ENCODE data around the gene PDZRN4.

Gene PDZRN4

DNA sequence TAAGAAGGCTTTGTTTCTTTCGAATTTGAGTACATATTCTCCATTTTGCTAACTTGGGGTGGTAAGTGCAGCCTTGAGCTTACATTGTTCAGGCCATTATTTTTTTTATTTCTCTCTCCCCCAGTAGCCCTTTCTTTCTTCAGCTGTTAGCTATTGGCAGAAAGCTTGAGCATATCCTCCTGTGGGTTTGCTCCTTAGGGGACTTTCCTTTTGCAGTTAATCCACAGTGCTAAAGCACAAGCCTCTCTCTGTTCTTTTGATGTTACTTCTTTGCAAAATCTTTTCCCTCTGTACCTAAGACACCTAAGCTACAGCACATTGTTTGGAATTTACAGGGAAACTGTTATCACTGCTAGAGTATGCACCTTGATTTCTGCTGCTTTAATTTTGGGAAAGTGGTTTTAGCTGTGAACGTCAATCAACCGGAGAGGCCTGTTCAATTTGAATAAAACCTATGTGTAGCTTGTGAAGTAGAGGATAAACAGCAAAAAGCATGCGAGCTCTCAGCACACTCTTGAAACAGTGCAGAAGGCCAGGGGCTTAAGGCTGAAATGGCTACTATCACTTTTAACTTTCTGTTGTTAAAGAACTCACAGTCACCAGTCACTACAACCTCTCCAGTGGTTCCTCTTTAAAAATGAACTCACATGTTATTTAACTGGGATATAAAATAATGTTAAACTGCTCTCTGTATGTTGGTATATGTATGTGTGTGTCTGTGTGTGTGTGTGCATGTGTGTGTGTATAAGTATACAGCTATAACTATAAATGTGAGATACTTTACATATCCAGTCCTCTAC, 139.2 kb downstream of the PDZRN4 start:
- no peak overlapping the region for H3K4me3 ChIP-seq (ENCODE audit: low read depth, low read length)
- DNase-seq (ENCODE audit: low read depth) = no peak

DNA sequence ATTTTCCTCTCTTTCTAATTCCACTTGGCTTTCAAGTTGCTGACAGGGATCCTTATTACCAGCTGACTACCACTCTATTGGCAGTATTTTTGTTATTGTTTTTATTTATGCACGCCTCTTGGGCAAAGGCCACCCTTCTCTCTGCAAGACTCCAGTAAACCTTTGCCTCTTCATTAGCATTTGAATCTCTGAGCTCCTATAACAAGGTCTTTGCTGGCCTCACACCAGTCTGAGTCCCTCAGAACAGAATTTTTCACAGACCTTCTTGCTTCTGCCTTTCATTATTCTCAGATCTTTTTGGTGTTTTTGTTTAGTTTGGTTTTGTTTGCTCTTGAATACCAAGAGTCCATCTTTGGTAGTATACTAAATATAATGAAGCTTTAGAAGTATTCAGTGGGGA, 145.9 kb downstream of the PDZRN4 start:
- no peak for DNase-seq (ENCODE audit: low read depth)
- no peak overlapping the region for H3K4me3 ChIP-seq (ENCODE audit: low read depth, low read length)
- TF ChIP-seq, protein P1, sequence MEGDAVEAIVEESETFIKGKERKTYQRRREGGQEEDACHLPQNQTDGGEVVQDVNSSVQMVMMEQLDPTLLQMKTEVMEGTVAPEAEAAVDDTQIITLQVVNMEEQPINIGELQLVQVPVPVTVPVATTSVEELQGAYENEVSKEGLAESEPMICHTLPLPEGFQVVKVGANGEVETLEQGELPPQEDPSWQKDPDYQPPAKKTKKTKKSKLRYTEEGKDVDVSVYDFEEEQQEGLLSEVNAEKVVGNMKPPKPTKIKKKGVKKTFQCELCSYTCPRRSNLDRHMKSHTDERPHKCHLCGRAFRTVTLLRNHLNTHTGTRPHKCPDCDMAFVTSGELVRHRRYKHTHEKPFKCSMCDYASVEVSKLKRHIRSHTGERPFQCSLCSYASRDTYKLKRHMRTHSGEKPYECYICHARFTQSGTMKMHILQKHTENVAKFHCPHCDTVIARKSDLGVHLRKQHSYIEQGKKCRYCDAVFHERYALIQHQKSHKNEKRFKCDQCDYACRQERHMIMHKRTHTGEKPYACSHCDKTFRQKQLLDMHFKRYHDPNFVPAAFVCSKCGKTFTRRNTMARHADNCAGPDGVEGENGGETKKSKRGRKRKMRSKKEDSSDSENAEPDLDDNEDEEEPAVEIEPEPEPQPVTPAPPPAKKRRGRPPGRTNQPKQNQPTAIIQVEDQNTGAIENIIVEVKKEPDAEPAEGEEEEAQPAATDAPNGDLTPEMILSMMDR (IDR thresholded peaks at IDR 0.05; ENCODE audit: low read depth, low read length, missing control alignments) = no peak

More for the DNA sequence above, 139.2 kb downstream of the PDZRN4 start:
- TF ChIP-seq, protein P1 (IDR thresholded peaks at IDR 0.05; ENCODE audit: low read depth, low read length, missing control alignments) = no peak

DNA sequence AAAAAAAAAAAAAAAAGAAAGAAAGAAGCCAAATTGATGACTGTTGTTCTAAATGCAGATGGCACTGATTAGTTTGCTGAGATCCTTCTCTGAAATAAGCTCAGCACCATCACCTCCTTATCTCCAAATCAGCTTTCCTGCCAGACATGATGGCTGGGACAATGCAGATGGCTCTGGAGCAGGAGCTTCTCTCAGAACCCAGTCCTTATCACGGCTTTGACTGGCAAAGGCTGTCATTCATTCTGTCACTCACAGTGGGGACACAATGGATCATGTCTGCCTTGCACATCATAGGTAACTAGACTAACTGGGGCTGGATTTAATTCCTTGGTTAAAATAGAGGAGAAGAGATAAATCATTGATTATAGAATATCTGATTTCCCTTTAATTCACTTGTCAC, 146.3 kb downstream of the PDZRN4 start:
- TF ChIP-seq, protein P1 (IDR thresholded peaks at IDR 0.05; ENCODE audit: low read depth, low read length, missing control alignments) = no peak
- no peak overlapping the region for H3K4me3 ChIP-seq (ENCODE audit: low read depth, low read length)
- DNase-seq (ENCODE audit: low read depth) = no peak

DNA sequence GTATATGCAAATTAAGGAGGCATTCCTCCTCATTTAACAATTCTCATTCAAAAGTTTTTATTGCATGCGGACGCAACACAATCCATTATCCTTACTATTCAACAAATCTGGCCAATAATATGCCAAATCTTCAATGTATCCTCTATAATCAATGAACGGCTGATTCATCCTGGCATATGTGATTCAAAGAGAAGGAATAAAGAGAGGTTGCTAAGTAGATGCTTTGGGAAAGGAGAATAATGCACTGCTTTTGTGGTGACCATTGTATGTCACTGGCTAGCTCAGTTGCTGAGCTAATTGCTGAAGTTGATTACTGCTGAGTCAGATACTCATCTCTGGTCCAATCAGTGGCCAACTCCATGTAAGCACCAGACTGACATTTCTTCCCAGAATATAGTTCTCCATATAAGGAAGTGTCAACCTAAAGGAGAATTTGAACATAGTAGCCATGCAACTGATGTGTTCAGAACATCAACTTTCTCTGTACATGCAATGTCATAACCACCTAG, 148.0 kb downstream of the PDZRN4 start:
- TF ChIP-seq, protein P1 (IDR thresholded peaks at IDR 0.05; ENCODE audit: low read depth, low read length, missing control alignments) = no peak
- no peak overlapping the region for H3K4me3 ChIP-seq (ENCODE audit: low read depth, low read length)
- DNase-seq (ENCODE audit: low read depth) = no peak

DNA sequence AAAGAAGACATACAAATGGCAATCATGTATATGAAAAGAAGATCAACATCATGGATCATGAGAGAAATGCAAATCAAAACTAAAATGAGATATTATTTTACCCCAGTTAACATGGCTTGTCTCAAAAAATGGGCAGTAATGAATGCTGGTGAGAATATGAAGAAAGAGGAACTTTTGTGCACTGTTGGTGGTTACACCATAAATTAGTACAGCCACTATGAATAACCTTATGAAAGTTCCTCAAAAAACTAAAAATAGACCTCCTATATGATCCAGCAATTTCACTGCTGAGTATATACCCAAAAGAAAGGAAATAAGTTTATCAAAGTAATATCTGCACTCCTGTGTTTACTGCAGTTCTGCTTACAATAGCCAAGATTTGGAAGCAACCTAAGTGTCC, 151.7 kb downstream of the PDZRN4 start:
- no peak overlapping the region for H3K4me3 ChIP-seq (ENCODE audit: low read depth, low read length)
- no peak for DNase-seq (ENCODE audit: low read depth)
- TF ChIP-seq, protein P1 (IDR thresholded peaks at IDR 0.05; ENCODE audit: low read depth, low read length, missing control alignments) = no peak

DNA sequence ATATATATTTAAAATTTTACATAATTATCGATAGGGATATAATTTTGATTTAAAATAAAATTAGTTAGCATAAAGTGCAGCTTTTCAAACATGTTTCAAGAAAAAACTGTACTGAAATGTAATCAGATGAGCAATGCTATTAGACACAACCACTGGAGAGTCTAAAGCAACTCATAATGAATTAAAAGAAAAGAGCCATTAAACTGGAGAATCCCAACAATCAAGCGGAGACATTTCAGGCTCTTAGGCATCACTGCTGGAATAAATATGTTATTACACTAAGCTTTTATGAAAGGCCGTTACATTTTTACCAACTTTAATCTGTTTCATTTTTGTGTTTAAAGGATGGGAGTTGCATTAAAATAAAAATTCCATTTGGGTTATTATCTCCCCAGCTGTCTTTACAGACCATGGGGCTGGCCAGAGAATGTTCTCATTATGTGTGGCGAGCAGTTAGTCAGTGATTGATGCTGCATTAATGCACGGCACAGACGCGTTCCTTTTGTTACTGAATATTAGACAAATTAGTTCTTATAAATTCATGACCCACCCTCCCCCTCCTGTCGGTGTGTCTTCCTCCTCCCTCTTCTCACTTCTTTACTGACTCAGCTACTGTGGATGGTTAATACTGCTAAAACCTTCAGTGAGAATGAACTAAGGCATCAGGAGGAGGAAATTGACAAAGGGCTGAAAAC, 156.8 kb downstream of the PDZRN4 start:
- DNase-seq (ENCODE audit: low read depth) = no peak
- TF ChIP-seq, protein P1 (IDR thresholded peaks at IDR 0.05; ENCODE audit: low read depth, low read length, missing control alignments) = no peak
- H3K4me3 ChIP-seq (ENCODE audit: low read depth, low read length) = no peak overlapping the region

Measured in GM12864 (cell line).